ENCODE measurements around the gene ACY1. TPM values are rescaled to one million over a fixed set of nuclear protein-coding genes. Genes with fewer than 3 reads are reported as not detected.
"Not testable (repeated sequence)": the region's sequence is repeated elsewhere in the genome, so short reads cannot be mapped to it uniquely, and the experiment has no call there.

ACY1 gene
- polyA plus RNA-seq, 4 donors = 23.9 to 132 (median 83.9) TPM

- no peak for DNase-seq (ENCODE audit: low read depth in 4 of 4, low spot score in 3 of 4)
Measured at GRCh38 chr3:51980253-51980652, 3.1 kb upstream of the ACY1 start.

- DNase-seq (ENCODE audit: low read depth in 4 of 4, low spot score in 3 of 4) = no peak
Measured at GRCh38 chr3:51982352-51982837, 940 bp upstream of the ACY1 start.

DNA sequence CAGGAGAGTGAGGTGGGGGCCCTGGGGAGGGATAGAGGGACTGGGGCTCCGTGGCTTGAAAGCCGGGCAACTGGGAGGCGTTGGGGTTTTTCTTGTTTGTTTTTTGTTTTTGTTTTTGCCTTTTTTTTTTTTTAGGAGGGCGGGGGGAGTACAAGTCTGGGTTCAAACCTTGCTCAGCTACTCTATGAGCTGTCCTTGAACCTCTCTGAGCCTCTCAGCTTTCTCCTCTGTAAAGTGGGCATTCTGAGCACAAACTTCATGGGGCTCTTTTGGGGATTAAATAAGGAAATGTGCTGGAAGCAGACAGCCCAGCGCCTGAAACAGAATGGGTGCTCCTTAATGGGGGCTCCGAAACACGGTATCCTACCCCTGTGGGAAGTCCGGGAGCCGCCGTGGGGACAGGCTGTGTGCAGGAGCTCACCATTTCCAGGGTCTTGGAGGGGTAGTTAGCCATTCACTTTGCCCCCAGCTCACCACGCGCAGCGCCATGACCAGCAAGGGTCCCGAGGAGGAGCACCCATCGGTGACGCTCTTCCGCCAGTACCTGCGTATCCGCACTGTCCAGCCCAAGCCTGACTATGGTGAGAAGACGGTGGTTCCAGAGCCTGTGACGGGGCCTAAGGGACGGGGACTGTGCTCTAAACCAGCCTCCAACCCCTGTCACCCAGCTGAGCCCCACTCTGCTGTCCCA lies 388 bp downstream of the ACY1 start:
- DNase-seq (ENCODE audit: low read depth in 4 of 4, low spot score in 3 of 4) = no peak

DNA sequence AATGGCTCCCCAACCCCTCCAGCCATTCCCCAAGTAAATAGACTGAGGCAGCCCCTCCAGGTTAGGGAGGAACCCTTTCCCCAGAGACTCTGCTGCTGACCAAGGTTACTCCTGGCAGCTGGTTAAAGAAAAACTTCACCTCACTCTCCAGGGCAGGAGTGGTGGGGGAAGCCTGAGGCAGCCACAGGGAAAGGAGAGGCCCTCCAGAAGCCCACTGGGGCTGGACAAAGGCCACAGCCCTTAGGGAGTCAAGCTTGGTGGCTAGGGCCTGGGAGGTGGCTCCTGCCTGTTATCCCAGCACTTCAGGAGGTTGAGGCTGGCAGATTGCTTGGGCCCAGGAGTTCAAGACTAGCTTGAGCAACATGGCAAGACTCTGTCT lies 923 bp downstream of the ACY1 start:
- DNase-seq (ENCODE audit: low read depth in 4 of 4, low spot score in 3 of 4) = no peak

DNA sequence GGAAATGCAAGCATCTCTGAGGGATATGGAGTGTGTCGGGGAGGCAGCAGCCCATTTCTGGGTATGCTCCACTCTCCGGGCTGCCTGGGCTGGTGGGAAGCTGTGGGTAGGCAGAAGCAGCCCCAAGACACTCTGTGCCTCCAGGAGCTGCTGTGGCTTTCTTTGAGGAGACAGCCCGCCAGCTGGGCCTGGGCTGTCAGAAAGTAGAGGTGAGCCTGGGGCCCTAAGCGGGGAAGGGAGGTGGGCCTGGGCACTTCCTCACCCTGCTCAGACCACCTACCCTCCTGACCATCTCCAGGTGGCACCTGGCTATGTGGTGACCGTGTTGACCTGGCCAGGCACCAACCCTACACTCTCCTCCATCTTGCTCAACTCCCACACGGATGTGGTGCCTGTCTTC lies 1.7 kb downstream of the ACY1 start:
- DNase-seq (ENCODE audit: low read depth in 4 of 4, low spot score in 3 of 4) = no peak

DNA sequence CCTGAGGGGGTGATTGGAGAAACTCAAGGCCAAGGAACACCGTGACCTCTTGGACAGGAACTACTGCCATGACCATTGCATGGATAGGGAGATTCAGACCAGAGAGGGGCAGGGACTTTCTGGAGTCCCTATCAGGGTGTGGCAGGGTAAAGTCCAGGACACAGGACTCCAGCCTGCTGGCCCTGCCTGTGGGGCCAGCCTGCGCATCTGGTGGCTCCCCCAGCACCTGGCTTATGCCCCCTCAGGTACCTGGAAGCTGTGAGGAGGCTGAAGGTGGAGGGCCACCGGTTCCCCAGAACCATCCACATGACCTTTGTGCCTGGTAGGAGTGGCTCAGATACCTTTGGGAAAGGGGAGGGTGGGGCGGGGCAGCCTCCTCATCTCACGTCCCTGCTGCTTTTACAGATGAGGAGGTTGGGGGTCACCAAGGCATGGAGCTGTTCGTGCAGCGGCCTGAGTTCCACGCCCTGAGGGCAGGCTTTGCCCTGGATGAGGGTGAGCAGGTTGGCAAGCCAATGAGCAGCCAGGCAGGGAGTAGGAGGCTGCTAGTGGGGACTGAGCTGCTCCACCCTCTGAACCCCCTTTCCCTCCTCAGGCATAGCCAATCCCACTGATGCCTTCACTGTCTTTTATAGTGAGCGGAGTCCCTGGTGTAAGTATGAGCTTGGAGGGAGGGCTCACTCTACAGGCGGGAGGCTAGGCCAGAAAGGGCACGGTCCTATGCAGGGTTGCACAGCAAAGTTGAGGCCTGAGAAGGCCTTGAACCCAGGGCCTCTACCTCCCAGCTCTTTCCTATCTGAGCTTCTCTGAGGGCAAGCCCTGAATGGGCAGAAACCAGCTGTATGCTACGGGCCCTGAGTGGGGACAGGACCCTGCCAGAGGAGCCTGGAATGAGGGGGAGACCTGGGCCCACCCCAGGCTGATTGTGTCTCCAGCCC lies 2.9 kb downstream of the ACY1 start:
- DNase-seq (ENCODE audit: low read depth in 4 of 4, low spot score in 3 of 4) = no peak

DNA sequence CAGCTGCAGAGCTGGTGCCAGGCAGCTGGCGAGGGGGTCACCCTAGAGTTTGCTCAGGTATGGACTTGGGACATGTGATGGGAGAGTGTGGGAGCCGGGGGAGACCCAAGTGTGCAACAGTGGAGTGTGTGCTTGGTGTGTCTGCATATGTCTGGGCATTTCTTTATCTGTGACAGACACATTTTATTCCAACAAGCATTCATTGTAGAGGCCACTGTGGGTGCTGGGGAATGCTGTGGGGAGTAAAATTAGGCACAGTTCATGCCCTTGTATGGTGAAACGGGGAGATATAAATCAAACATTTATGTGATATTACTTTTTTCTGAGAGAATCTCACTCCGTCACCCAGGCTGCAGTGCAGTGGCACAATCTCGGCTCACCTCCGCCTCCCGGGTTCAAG lies 4.2 kb downstream of the ACY1 start:
- no peak for DNase-seq (ENCODE audit: low read depth in 4 of 4, low spot score in 3 of 4)

DNA sequence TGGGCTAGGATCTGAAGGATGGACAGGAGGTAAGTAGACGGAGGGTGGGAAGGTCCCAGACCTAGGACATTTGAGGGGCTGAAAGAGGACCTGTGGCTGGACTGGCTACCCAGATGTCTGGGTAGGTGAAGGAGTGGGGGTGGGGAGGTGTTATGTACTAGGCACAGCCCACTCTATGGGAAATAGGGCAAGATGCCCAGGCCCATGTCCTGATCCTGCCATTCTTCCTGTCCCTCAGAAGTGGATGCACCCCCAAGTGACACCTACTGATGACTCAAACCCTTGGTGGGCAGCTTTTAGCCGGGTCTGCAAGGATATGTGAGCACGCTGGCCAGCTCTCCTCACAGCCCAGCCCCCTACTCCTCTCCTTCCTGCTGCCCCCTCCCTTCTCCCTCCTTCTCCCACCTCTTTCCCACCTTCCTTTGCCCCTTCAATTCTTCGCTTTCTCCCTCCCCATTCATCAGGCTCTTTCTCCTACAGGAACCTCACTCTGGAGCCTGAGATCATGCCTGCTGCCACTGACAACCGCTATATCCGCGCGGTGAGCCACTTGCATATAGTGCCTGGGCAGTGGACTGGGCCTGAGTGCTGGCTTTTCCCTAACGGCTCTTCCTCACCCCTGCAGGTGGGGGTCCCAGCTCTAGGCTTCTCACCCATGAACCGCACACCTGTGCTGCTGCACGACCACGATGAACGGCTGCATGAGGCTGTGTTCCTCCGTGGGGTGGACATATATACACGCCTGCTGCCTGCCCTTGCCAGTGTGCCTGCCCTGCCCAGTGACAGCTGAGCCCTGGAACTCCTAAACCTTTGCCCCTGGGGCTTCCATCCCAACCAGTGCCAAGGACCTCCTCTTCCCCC lies 5.2 kb downstream of the ACY1 start:
- DNase-seq (ENCODE audit: low read depth in 4 of 4, low spot score in 3 of 4) = no peak

GRCh38 chr3:51990501-51990971 lies 7.2 kb downstream of the ACY1 start:
- DNase-seq (ENCODE audit: low read depth in 4 of 4, low spot score in 3 of 4) = not testable (repeated sequence)

GRCh38 chr3:51992017-51992682 lies 8.8 kb downstream of the ACY1 start:
- no peak for DNase-seq (ENCODE audit: low read depth in 4 of 4, low spot score in 3 of 4)

- not testable (repeated sequence) for DNase-seq (ENCODE audit: low read depth in 4 of 4, low spot score in 3 of 4)
Measured at GRCh38 chr3:51993657-51994056, 10.3 kb downstream of the ACY1 start.

GRCh38 chr3:51994530-51994929 lies 11.2 kb downstream of the ACY1 start:
- no peak for DNase-seq (ENCODE audit: low read depth in 4 of 4, low spot score in 3 of 4)

DNA sequence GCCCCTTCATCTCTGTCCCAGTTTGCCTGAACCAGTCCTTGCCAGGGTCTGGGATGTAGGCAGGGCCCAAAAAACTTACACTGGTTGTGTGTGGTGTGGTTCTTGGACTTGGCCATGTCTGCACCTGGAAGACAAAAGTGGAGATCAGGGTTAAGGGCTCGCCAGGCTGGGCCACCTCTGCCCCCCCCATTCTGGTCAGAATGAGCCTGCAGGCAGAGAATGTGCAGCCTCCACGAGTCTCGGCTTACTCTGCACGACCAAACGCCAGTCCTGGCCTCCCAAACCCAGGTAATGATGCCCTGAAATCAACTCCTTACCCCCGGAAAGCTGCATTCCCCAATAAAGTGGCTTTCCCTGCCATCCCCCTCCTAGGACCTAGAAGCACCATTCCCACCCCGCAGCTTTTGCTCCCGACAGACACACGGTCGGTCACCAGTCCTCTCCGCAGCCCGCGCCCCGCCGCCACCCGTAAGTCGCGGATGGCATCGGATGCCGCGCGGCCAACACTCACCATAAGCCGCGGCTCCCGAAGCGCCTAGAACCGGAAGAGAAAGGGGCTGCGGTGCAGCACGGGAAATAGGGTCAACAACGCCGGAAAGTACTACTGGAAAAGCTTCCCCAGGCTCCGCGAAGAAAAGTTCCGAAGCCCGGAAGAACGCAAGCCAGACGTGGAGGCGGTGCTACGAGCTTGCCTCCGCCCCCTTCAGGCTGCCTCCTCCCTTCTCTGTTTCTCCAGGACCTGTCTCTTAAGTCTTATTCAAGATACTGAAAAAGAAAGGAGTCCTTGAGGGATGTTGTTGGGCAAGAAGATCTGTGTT lies 12.2 kb downstream of the ACY1 start, which contains the start of gene RPL29:
TSS of gene RPL29 (minus strand) at position 550 of the 818 bp plus-strand sequence. CDS start at position 116, 434 bp downstream.
- DNase-seq (ENCODE audit: low read depth in 4 of 4, low spot score in 3 of 4) = peak in 3 of 4 donors; percentile 91 to 94 (median 93)

- no peak for DNase-seq (ENCODE audit: low read depth in 4 of 4, low spot score in 3 of 4)
Measured at GRCh38 chr3:51997172-51997571, 13.8 kb downstream of the ACY1 start.

DNA sequence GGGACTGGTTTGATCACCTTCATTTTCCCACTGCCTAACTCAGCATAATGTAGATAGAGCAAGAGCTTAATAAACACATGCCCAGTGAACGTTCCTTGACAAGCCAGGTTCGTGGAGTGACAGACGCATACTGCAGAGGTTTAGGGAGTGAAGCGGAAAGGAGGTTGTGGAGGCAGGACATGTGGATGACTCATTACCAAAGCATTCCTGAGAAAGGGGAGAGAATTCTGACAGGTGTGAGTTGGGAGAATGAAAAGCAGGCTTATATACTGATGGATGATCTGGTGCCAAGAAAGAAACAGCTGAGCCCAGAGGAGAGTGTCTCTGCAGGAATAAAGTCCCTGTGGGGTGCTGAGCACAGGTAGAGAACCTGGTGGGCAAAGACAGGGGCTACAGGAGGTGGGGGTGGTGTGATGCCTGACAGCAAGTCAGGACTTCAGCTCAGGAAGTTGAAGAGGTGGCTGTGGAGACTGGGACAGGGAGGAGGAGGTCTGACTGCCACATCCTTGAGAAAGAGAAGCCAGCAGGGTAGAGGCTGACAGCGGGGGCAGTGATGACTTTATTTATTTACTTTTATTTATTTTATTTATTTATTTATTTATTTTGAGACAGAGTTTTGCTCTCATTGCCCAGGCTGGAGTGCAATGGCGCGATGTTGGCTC lies 14.7 kb downstream of the ACY1 start:
- DNase-seq (ENCODE audit: low read depth in 4 of 4, low spot score in 3 of 4) = no peak

- no peak for DNase-seq (ENCODE audit: low read depth in 4 of 4, low spot score in 3 of 4)
Measured at GRCh38 chr3:51998774-51999173, 15.4 kb downstream of the ACY1 start.

- DNase-seq (ENCODE audit: low read depth in 4 of 4, low spot score in 3 of 4) = no peak
Measured at GRCh38 chr3:51999846-52000245, 16.5 kb downstream of the ACY1 start.

DNA sequence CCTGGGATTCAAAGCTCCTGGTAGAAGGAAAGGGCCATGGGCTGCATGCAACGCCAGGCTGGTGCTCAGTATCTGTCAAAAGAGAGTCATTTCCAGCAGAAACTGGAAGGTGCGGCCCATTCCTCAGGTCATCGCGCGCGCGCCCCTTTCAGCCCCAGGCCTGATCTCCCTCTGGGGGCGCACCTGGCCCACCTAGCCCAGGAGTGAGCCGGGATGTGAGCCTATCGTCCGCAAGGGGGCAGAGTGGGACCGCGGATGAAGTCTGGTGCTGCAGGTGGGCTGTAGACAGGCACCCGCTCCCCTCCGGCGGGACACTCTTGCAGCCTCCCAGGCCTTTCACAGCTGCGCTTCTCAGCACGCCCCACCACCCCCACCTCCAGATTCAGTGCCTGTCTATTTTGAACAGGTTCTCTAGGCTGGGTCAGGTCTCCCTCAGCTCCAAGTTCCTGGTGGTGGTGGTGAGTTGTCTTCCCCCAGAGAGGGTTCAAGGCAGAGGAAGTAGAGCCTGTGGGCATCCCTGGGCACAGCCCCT lies 18.2 kb downstream of the ACY1 start:
- peak in 2 of 4 donors; percentile 59 to 63 for DNase-seq (ENCODE audit: low read depth in 4 of 4, low spot score in 3 of 4)

All from left renal pelvis (tissue), 4 donors.